Endothelial cell of hepatic sinusoid (primary cell): Measurements from ENCODE around the gene TGFB1I1.
"Not testable (repeated sequence)": the region's sequence is repeated elsewhere in the genome, so short reads cannot be mapped to it uniquely, and the experiment has no call there.

Source experiments
- in situ Hi-C: cut with HindIII; loops from 2 replicates; pipeline ENCODE4 v1.10.0; 2017; ENCODE audit warnings: low sequenced_read_pairs

TGFB1I1 gene

DNA sequence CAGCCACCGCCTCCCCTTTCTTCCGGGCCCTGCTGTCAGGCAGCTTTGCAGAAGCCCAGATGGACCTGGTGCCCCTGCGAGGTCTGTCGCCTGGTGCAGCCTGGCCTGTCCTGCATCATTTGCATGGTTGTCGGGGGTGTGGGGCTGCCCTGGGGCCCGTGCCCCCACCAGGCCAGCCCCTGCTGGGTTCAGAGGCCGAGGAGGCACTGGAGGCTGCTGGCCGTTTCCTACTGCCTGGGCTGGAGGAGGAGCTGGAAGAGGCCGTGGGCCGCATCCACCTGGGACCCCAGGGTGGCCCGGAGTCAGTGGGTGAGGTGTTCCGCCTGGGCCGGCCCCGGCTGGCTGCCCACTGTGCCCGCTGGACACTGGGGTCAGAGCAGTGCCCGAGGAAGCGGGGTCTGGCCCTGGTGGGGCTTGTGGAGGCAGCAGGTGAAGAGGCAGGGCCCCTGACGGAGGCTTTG, 5.5 kb upstream of the TGFB1I1 start:
- in situ Hi-C loops: loop anchor here (25.0 kb wide), 2 partner anchors 404 to 529 kb away; partner anchors contain the start of genes ORAI3, ZNF646 and ZNF668

DNA sequence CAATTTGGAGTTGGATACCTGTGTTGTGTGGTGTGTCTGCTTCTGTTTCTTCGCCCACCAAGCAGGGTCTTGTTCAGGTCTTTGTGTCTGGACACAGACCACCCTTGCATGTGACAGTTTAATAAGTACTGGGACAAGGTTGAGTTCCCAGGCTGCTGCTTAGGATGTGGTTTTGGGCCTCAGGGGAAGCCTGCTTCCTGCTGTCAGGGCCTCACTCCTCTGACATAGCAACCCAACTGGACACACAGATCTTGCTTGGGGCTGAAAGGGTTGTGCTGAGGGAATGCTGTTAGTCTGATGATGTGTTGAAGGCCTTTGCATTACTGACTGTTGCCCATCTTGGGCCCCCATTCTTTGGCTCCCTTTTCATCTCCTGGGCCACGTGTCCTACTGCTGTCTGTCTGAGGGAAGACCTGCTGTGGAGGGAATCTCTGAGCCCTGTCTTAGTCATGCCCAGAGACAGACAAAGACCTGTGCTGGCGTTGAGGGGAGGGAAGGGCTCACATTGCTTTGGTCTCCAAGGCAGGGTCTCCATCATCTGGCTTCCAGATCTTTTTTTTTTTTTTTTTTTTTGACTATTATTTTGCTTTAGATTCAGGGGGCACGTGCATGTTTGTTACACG, 4.7 kb upstream of the TGFB1I1 start:
- in situ Hi-C loops: loop anchor here (25.0 kb wide), 2 partner anchors 405 to 530 kb away; partner anchors contain the start of genes ORAI3, ZNF646 and ZNF668

DNA sequence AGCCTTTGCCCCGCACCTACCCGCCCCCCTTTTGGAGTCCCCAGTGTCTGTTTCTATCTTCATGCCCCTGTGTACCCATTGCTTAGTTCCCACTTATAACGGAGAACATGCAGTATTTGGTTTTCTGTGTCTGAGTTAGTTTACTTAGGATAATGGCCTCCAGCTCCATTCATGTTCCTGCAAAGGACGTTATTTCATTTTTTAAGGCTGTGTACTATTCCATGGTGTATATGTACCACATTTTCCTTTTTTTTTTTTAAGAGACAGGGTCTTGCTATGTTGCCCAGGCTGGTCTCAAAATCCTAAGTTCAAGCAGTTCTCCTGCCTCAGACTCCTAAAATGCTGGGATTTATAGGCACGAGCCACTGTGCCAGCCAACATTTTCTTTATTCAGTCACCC, 4.1 kb upstream of the TGFB1I1 start:
- in situ Hi-C loops: loop anchor here (25.0 kb wide), 2 partner anchors 406 to 531 kb away; partner anchors contain the start of genes ORAI3, ZNF646 and ZNF668

DNA sequence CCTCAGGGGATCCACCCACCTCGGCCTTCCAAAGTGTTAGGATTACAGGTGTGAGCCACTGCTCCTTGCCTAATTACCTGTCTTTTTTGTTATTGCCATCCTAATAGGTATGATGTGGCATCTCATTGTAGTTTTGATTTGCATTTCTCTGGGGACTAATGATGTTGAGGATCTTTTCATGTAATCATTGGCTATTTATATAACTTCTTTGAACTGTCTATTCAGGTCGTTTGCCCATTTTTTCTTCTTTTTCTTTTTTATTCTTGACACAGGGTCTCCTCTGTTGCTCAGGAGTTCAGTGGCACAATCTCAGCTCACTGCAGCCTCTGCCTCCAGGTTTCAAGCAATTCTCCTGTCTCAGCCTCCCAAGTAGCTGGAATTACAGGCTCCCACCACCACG, 1.3 kb upstream of the TGFB1I1 start:
- in situ Hi-C loops: loop anchor here (25.0 kb wide), 2 partner anchors 408 to 533 kb away; partner anchors contain the start of genes ORAI3, ZNF646 and ZNF668

DNA sequence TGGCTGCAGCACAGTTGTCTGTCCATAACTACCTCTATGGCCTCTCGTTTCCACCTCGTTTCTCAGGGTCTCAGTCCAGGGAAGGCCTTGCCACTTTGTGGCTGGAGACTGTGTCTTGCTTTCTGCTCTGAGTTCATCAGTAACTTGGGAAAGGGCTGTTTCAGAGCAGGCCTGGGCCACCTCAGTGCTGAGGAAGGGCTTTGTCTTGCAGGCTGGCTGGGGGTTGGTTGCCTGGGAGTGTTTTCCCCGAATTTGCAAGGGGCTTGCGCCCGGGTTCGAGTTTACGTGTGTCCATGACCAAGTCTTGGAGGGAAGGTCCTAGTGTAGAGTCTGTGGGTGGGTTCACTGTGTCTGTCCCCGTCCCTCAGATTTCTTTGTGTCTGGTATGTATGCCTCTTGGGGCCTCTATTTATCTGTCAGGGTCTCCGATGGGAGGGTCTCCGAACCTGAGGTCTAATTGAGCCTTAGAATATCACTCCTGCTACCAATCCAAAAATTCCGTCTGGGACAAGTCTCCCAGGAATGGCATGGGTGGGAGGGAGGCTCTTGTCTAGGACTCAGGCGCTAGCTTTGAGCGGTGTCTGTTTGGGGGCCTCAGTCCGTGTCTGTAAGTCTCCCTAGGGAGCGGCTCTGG, 594 bp upstream of the TGFB1I1 start:
- in situ Hi-C loops: loop anchor here (25.0 kb wide), 2 partner anchors 409 to 534 kb away; partner anchors contain the start of genes ORAI3, ZNF646 and ZNF668

DNA sequence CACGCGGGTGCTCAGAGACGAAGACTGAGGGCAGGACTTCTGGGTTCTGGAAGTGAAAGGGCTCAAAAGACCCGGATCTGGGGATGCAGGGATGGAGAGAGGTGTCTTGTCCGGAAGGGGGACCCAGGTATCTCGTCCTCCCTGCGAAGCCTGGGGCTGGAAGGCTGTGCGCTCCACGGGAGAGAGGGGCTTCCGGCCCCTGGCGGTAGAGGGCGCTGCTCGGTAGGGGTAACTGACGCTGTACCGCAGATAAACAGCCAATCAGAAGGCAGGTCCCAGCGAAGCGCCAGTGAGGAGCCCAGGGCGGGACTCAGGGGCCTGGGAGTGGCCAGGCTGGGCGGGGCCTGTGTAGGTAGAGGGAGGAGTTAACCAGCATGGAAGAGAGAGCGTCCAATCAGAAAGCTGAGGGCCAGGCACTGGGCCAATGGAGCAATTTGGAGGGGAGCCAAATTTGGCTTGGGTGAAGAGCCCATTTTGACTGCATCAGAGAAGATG, 804 bp downstream of the TGFB1I1 start:
- in situ Hi-C loops: loop anchor here (25.0 kb wide), 2 partner anchors 410 to 535 kb away; partner anchors contain the start of genes ORAI3, ZNF646 and ZNF668

DNA sequence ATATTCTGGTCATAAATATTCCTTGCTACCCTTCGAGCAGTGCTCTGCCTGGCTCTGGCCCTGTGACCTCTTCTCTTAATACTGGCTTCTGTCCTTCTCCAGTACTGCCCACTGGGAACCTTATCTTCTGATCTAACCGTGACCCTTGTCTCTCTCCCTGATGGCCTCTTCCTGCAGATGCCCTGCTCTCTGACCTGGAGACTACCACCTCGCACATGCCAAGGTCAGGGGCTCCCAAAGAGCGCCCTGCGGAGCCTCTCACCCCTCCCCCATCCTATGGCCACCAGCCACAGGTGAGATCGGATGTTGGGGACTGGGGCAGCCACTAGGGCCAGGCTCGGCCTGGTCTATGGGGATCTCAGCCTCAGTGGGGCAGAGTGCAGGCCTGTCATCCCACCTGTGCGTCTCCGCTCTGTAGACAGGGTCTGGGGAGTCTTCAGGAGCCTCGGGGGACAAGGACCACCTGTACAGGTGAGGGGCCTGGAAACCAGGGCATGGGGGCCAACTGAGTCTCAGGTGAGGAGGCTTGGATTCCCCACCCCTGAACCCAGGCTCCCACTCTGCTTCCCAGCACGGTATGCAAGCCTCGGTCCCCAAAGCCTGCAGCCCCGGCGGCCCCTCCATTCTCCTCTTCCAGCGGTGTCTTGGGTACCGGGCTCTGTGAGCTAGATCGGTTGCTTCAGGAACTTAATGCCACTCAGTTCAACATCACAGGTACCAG, 1.5 kb downstream of the TGFB1I1 start:
- in situ Hi-C loops: loop anchor here (25.0 kb wide), 2 partner anchors 411 to 536 kb away; partner anchors contain the start of genes ORAI3, ZNF646 and ZNF668

DNA sequence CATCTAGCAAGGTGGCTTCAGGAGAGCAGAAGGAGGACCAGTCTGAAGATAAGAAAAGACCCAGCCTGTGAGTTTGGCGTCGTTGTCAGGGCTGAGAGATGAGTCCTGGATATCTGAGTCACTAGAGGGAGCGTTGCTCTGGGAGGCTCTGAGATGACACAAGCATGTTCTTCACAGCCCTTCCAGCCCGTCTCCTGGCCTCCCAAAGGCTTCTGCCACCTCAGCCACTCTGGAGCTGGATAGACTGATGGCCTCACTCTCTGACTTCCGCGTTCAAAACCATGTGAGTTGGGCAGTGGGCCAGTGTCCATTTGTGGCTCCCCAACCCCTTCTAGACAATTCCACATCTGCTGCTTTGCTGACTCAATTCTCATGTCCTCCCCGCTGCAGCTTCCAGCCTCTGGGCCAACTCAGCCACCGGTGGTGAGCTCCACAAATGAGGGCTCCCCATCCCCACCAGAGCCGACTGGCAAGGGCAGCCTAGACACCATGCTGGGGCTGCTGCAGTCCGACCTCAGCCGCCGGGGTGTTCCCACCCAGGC, 2.3 kb downstream of the TGFB1I1 start:
- in situ Hi-C loops: loop anchor here (25.0 kb wide), 2 partner anchors 412 to 537 kb away; partner anchors contain the start of genes ORAI3, ZNF646 and ZNF668

DNA sequence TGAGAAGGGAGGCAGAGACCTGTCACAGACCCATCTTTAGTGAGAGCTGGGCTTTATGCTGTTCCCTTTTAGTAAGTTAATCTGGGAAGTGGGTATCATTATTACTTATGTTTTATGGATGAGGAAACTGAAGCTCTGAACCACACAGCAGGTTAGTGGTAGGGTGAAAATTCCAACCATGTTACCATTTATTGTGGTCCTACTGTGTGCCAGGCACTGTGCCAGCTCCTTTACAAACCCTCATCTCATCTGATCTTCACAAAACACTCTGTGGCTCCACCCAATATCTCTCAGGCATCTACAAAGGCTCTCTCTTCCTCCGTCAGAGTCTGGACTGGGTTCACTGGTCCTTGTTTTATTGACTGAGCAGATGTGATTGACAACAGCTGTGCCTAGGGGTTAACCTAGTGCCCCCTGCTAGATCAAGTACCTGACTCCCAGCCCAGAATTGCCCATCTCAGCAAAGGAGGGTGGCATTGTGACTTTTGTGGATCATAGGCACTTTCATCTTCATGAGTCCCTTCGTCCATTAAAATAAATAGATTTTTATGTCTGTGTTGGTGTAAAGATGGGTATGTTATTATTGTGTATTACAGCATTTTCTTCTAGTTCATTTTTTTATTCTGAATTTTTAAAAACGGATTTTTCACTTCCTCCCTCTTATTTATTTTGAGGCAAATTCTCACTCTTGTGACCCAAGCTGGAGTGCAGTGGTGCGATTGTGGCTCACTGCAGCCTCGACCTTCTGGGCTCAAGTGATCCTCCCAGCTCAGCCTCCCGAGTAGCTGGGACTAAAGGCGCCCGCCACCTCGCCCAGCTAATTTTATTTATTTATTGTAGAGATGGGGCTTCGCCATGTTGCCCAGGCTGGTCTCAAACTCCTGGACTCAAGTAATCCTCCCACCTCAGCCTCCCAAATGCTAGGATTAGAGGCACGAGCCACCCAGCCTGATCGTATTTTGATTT, 3.1 kb downstream of the TGFB1I1 start:
- in situ Hi-C loops: loop anchor here (25.0 kb wide), 2 partner anchors 413 to 538 kb away; partner anchors contain the start of genes ORAI3, ZNF646 and ZNF668

DNA sequence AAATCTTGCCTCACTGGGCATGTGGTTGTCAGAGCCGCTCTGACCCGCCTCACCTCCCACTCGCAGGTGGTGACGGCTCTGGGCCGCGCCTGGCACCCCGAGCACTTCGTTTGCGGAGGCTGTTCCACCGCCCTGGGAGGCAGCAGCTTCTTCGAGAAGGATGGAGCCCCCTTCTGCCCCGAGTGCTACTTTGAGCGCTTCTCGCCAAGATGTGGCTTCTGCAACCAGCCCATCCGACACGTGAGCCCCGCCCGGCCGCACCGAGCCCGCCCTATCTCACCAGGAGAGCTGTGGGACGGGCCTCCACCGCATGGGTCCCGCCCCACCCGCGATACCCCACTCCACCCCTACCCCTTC, 4.0 kb downstream of the TGFB1I1 start:
- in situ Hi-C loops: no loop called here

DNA sequence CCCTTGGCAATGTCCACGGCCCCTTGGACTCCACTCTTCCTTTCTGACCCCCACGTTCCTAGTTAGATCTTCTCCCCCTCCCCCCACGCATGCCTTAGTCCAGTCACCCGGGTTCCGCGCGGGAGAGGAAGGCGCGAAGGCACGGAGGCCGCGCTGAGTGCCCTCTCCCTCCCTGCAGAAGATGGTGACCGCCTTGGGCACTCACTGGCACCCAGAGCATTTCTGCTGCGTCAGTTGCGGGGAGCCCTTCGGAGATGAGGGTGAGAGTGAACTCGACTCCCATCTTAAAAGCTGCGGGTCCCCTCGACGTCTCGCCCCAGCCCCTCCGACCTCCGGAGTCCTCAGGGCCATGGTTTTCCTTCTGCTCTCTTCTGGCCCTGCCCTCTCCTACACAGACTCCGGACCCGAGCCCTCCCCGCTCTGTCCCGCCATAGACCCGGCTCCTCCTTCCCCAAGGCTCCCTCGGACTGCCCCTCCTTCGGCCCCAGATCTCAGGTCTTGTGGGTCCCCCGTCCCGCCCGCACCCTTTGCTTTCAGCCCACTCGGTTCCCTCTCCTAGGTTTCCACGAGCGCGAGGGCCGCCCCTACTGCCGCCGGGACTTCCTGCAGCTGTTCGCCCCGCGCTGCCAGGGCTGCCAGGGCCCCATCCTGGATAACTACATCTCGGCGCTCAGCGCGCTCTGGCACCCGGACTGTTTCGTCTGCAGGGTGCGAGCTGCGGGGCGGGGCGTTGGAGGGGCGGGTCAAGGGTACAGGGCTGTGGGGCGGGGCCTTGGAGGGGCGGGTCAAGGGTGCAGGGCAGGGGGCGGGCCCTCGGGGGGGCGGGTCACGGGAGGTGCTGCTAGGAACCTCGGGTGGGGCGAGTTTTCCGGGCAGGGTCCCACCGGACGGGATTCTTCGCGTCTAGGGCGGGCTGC, 4.6 kb downstream of the TGFB1I1 start:
- in situ Hi-C loops: no loop called here

DNA sequence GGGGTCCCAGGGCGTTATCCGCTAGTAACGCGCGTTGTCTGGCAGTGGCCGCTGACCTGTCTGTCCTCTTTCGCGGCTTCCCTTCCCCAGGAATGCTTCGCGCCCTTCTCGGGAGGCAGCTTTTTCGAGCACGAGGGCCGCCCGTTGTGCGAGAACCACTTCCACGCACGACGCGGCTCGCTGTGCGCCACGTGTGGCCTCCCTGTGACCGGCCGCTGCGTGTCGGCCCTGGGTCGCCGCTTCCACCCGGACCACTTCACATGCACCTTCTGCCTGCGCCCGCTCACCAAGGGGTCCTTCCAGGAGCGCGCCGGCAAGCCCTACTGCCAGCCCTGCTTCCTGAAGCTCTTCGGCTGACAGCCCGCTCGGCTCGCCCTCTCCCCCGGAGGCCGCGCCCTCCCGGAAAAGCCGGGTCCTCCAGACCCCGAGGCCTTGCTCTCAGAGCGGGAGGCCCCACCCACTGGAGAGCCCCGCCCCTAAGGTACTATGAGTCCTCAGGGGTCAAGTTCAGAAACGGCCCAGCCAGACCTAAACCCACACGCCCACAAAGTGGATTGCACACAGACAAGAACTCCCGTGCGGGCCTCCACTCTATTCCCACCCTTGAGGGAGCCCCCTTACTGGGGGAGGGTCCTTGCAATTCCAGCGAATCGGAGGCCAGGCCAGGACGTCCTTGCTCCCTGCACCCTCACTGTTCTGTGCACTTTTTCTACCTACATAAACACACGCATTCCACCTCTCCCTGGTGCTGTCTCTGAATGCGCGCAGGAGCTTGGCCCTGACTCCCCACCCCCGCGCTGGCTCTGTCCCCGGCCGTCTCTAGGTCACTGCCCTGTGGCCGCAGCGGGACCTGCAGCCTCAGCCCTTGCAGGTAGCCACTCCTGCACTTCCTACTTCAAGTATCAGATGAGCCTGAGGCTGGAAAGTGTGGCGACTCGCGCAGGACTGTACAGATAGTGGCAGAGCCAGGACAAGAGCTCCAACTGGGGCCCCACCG, 5.6 kb downstream of the TGFB1I1 start:
- in situ Hi-C loops: no loop called here

DNA sequence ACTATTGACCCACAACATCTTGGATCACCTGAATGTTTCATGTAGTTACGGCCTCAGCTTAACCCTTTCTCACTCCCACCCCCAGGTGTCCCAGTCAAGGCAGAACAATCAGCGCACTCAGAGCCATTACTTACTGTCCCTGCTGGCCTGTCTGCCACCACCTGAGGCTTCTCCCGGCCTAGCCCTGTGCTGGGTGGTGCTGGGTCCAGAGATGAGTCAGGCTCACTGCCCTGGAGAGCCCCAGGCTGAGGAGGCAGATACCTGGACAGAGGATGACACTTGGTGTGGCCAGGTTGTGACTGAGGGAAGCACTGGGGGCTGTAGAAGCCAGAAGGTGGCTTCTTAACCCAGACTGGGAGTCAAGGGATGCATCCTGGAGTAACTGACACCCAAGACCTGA, 7.0 kb downstream of the TGFB1I1 start:
- in situ Hi-C loops: no loop called here

DNA sequence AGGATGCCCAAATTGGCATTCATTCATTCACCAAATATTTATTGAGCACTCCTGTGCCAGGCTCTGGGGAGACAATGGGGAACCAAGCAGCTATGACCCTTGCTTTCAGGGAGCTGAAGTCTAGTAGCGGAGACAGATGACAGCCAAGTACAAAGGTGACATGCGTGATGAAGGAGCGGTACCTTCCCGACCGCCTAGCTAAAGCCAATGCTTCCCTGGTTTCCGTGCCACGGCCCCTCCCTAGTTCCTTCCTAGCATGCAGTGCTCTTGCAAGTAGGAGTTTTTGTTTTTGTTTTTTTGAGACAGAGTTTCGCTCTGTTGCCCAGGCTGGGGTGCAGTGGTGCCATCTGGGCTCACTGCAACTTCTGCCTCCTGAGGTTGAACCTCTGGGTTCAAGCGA, 7.8 kb downstream of the TGFB1I1 start:
- in situ Hi-C loops: no loop called here

DNA sequence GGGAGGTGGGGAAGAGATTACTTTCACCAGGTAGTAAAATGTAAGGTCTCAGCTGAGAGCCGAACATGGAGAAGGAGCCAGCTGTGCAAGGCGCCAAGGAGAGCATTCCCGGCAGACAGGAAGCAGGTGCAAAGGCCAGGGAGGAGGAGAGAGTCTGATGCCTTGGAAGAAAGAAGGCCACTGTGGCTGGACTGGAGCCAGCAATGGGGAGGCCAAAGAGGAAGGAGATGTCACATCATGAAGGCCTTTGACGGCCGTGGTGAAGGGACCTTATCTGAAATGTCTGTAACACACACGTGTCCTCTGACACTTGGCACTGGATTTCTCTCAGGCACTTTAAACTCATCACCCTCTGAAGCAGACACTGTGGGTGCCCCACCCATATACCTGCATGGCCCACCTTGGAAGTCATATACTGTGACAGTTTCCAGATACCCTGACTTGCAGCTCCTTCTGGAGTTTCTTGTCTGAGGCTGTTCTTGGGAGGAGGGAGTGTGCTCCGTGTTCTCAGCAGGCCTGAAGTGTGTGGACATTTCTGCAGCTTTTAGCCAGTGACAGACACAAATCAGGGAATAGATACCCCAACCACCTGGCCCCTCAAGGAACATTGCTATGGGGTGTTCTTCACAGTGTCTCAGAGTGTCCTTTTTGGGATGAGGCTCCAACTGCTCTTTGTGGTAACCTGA, 9.0 kb downstream of the TGFB1I1 start:
- in situ Hi-C loops: no loop called here

DNA sequence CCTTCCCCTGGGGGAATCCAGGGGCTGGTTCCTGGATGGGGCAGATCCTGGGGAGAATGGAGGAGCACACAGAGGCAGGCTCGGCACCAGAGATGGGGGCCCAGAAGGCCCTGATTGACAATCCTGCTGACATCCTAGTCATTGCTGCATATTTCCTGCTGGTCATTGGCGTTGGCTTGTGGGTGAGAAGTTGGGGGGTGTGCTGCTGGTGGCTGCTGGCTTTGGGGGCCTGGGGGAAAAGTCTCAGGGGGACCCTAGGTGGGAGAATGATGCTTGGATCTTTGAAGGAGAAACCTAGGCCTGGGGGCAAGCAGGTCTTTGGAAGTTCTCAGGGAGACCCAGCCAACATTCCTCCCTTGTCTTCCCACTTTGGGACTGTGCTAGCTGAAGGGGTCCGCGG, 11.1 kb downstream of the TGFB1I1 start, which contains the start of gene SLC5A2:
Gene SLC5A2, plus strand, starts transcription at position 43 of the 400 bp plus-strand sequence. Its CDS starts 14 bp downstream, at position 57.
- in situ Hi-C loops: no loop called here

DNA sequence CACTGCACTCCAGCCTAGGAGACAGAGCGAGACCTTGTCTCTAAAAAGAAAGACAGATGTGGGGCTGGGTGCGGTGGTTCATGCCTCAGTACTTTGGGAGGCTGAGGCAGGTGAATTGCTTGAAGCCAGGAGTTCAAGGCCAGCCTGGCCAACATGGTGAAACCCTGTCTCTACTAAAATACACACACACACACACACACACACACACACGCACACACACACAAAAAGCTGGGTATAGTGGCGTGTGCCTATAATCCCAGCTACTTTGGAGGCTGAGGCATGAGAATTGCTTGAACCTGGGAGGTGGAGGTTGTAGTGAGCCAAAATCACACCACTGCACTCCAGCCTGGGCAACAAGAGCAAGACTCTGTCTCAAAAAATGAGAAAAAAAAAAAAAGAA, 12.1 kb downstream of the TGFB1I1 start:
- in situ Hi-C loops: not testable (repeated sequence)
